H1 (cell line): Measurements from ENCODE around the gene CEP85. TPM values are rescaled to one million over a fixed set of nuclear protein-coding genes. Genes with fewer than 3 reads are reported as not detected.

ENCODE experiments used
- CTCF ChIA-PET: fragments of 300-600 bp; sonication (Branson Sonifier 250); formaldehyde crosslinking; loops from one replicate; lab custom pipeline; 2021; ENCODE audit not compliant: partially characterized antibody; lab: Charles Lee
- POLR2A ChIA-PET: fragments of 300-600 bp; sonication (Branson Sonifier 250); formaldehyde crosslinking; loops from one replicate; lab custom pipeline; 2021; ENCODE audit warnings: inconsistent platforms; ENCODE audit not compliant: partially characterized antibody; lab: Charles Lee
- DNase-seq, 2 experiments: peaks; one replicate each; pipeline versions ENCODE4 v3.0.0 to v3.0.0-alpha.2; 2010 to 2022; ENCODE audit warnings: low spot score in 2 of 2, low read depth in 1 of 2, mixed read lengths in 1 of 2
- FAIRE-seq: peaks from 2 replicates; lab custom pipeline; 2011; peaks lifted over from hg19 to GRCh38; lab: Jason Lieb, UNC
- H2AFZ ChIP-seq: 2 replicates; pipeline ENCODE4 v1.8.1; 2012; ENCODE audit warnings: low read length, inconsistent platforms
- H2AK5ac ChIP-seq: 2 replicates; pipeline ENCODE4 v1.6.1; 2013; ENCODE audit warnings: low read depth, low read length
- H2BK120ac ChIP-seq: replicated peaks from 2 replicates; pipeline ENCODE3; 2013; ENCODE audit warnings: low read depth, low read length, inconsistent platforms
- H2BK12ac ChIP-seq: 2 replicates; pipeline ENCODE4 v1.6.1; 2013; ENCODE audit warnings: low read depth, low read length
- H2BK15ac ChIP-seq: 2 replicates; pipeline ENCODE4 v1.6.1; 2013; ENCODE audit warnings: low read length
- H2BK20ac ChIP-seq: 2 replicates; pipeline ENCODE4 v1.6.1; 2013; ENCODE audit warnings: low read length
- H2BK5ac ChIP-seq: 2 replicates; pipeline ENCODE4 v1.6.1; 2013; ENCODE audit warnings: low read depth, low read length
- H3K14ac ChIP-seq: 2 replicates; pipeline ENCODE4 v1.6.1; 2013; ENCODE audit warnings: inconsistent platforms; ENCODE audit not compliant: insufficient read length
- H3K18ac ChIP-seq: 2 replicates; pipeline ENCODE4 v1.6.1; 2013; ENCODE audit warnings: low read length; ENCODE audit errors: extremely low read depth
- H3K23ac ChIP-seq: 2 replicates; pipeline ENCODE4 v1.6.1; 2013; ENCODE audit warnings: inconsistent platforms; ENCODE audit not compliant: insufficient read length
- H3K23me2 ChIP-seq: 2 replicates; pipeline ENCODE4 v1.6.1; 2013; ENCODE audit warnings: low read depth, low read length
- H3K27ac ChIP-seq: 2 replicates; pipeline ENCODE4 v1.6.1; 2011; ENCODE audit warnings: low read depth, low read length, inconsistent platforms
- H3K27me3 ChIP-seq, 4 experiments: replicated peaks in 1 of 4; 1 replicate in 1 of 4; 2 replicates in 3 of 4; pipeline versions ENCODE4 v1.6.1 to v1.8.1; 2011 to 2013; ENCODE audit warnings: low read length in 3 of 4, mild to moderate bottlenecking in 3 of 4, inconsistent platforms in 2 of 4, mixed read lengths in 2 of 4, moderate library complexity in 1 of 4; ENCODE audit not compliant: control insufficient read depth in 3 of 4, insufficient read depth in 3 of 4; ENCODE audit errors: extremely low read depth in 1 of 4
- H3K36me3 ChIP-seq, 4 experiments: 2 replicates each; pipeline versions ENCODE4 v1.6.1 to v1.8.1; 2011 to 2013; ENCODE audit warnings: mild to moderate bottlenecking in 4 of 4, low read length in 3 of 4, moderate library complexity in 2 of 4, control low read depth in 1 of 4, inconsistent platforms in 1 of 4; ENCODE audit not compliant: insufficient read depth in 4 of 4, control insufficient read depth in 2 of 4
- H3K4ac ChIP-seq: replicated peaks from 2 replicates; pipeline ENCODE3; 2013; ENCODE audit warnings: low read length, low read depth, mixed read lengths, inconsistent platforms; ENCODE audit not compliant: insufficient read length
- H3K4me1 ChIP-seq, 4 experiments: replicated peaks in 1 of 4; 1 replicate in 1 of 4; 2 replicates in 3 of 4; pipeline versions ENCODE4 v1.6.1 to v1.8.1; 2011 to 2013; ENCODE audit warnings: low read length in 3 of 4, inconsistent platforms in 2 of 4, mixed read lengths in 1 of 4; ENCODE audit not compliant: insufficient read depth in 4 of 4, control insufficient read depth in 3 of 4
- H3K4me2 ChIP-seq, 2 experiments: 2 replicates each; pipeline versions ENCODE4 v1.6.1 to v1.8.1; 2011 to 2013; ENCODE audit warnings: low read depth in 2 of 2, low read length in 2 of 2, control low read depth in 1 of 2, inconsistent platforms in 1 of 2, mild to moderate bottlenecking in 1 of 2; ENCODE audit not compliant: insufficient read depth in 1 of 2
- H3K4me3 ChIP-seq, 4 experiments: fragments of 200-600, 300-600 bp in 1 of 4; sonication (generic), shearing (Covaris generic), sonication (Bioruptor Twin) in 1 of 4; 2 replicates each; pipeline versions ENCODE4 v1.5.1 to v1.8.1; 2011 to 2016; ENCODE audit warnings: low read length in 4 of 4, low read depth in 3 of 4, control low read depth in 2 of 4, inconsistent platforms in 2 of 4, mild to moderate bottlenecking in 2 of 4, mixed read lengths in 1 of 4, moderate library complexity in 1 of 4; ENCODE audit not compliant: insufficient read depth in 2 of 4; ENCODE audit errors: extremely low read depth in 1 of 4
- H3K56ac ChIP-seq: replicated peaks from 2 replicates; pipeline ENCODE3; 2013; ENCODE audit warnings: low read depth, mild to moderate bottlenecking, mixed read lengths, low read length, inconsistent platforms; ENCODE audit not compliant: insufficient read length
- H3K79me1 ChIP-seq: 2 replicates; pipeline ENCODE4 v1.6.1; 2013; ENCODE audit warnings: low read depth, low read length, control low read depth
- H3K79me2 ChIP-seq, 2 experiments: 2 replicates each; pipeline versions ENCODE4 v1.6.1 to v1.8.1; 2012 to 2013; ENCODE audit warnings: low read length in 2 of 2, mild to moderate bottlenecking in 2 of 2, inconsistent platforms in 1 of 2; ENCODE audit not compliant: insufficient read depth in 2 of 2, control insufficient read depth in 1 of 2
- H3K9ac ChIP-seq, 4 experiments: replicated peaks in 1 of 4; 1 replicate in 1 of 4; 2 replicates in 3 of 4; pipeline versions ENCODE4 v1.6.1 to v1.8.1; 2011 to 2013; ENCODE audit warnings: low read depth in 3 of 4, low read length in 3 of 4, control low read depth in 2 of 4, mild to moderate bottlenecking in 2 of 4, moderate library complexity in 2 of 4, inconsistent platforms in 1 of 4; ENCODE audit errors: extremely low read depth in 1 of 4
- H3K9me3 ChIP-seq, 2 experiments: 2 replicates each; pipeline versions ENCODE4 v1.6.1 to v1.8.1; 2012 to 2013; ENCODE audit warnings: mild to moderate bottlenecking in 2 of 2, moderate library complexity in 2 of 2, control low read depth in 1 of 2, inconsistent platforms in 1 of 2, low read depth in 1 of 2, low read length in 1 of 2, mixed read lengths in 1 of 2; ENCODE audit not compliant: insufficient read depth in 2 of 2
- H4K20me1 ChIP-seq, 2 experiments: replicated peaks in 1 of 2; 2 replicates each; pipeline versions ENCODE3 to v1.8.1; 2011 to 2013; ENCODE audit warnings: inconsistent platforms in 2 of 2, low read length in 2 of 2, mild to moderate bottlenecking in 1 of 2; ENCODE audit not compliant: insufficient read depth in 2 of 2, control insufficient read depth in 1 of 2
- H4K5ac ChIP-seq: 2 replicates; pipeline ENCODE4 v1.6.1; 2013; ENCODE audit warnings: low read length, low read depth, mixed read lengths, inconsistent platforms; ENCODE audit not compliant: insufficient read length
- H4K8ac ChIP-seq: 2 replicates; pipeline ENCODE4 v1.8.0; 2013; ENCODE audit warnings: mild to moderate bottlenecking, moderate library complexity, low read length, inconsistent platforms; ENCODE audit not compliant: insufficient read depth; ENCODE audit errors: extremely low read depth
- H4K91ac ChIP-seq: replicated peaks from 2 replicates; pipeline ENCODE3; 2013; ENCODE audit warnings: low read length, mixed read lengths, inconsistent platforms; ENCODE audit not compliant: insufficient read length
- RBBP5 ChIP-seq: IDR thresholded peaks from 2 replicates; pipeline ENCODE4 v1.7.1; 2012; ENCODE audit warnings: low read depth, mild to moderate bottlenecking, inconsistent platforms, low read length, moderate library complexity, borderline replicate concordance
- TAF1 ChIP-seq: IDR thresholded peaks from 2 replicates; pipeline ENCODE4 v1.6.1; 2011; ENCODE audit warnings: mild to moderate bottlenecking, low read depth, low read length
- TBP ChIP-seq: IDR thresholded peaks from 2 replicates; pipeline ENCODE4 v1.6.1; 2011; ENCODE audit warnings: low read depth, low read length, improper control_type of control experiment
- TEAD4 ChIP-seq: IDR thresholded peaks from 2 replicates; pipeline ENCODE4 v1.6.1; 2012; ENCODE audit warnings: low read depth, low read length, inconsistent platforms, mixed read lengths
- YY1 ChIP-seq: IDR thresholded peaks from 2 replicates; pipeline ENCODE4 v1.6.1; 2011; ENCODE audit warnings: low read depth, mild to moderate bottlenecking, low read length
- WGBS, 2 experiments: shearing (Covaris generic) in 1 of 2; methylation state at CpG; one replicate each; pipeline versions ENCODE4 v1.1.6 to v1.1.7; 2013 to 2015; ENCODE audit warnings: low lambda C conversion rate in 2 of 2, mixed read lengths in 2 of 2, inconsistent platforms in 1 of 2, low coverage in 1 of 2, missing lambda C conversion rate in 1 of 2; ENCODE audit not compliant: insufficient replicate concordance in 2 of 2, insufficient coverage in 1 of 2, insufficient read length in 1 of 2; ENCODE audit errors: extremely low coverage in 1 of 2, missing lambda C conversion rate in 1 of 2; 5-methylcytosine and 5-hydroxymethylcytosine counted together
- polyA plus RNA-seq, 7 experiments: library from polyadenylated mRNA; depleted of rRNA in 3 of 7; stranded (reverse) in 5 of 7; unstranded in 2 of 7; fragments of >200 nt in 5 of 7; fragments of 200-250 nt in 2 of 7; gene quantifications; 1 replicate in 5 of 7; 2 replicates in 1 of 7; 4 replicates in 1 of 7; pipeline versions ENCODE4 v1.2.1 to v1.2.3, GENCODE V29; 2011 to 2013; ENCODE audit warnings: missing spikeins in 2 of 7, mixed read lengths in 2 of 7
- total RNA-seq: library from RNA; stranded (reverse); fragmentation: NEBNext Ultra II Directional; extraction: Animal tissue kit (Norgen Biotek cat#: 25700); gene quantifications from 2 replicates; pipeline ENCODE4 v1.2.1, GENCODE V29; 2021
- TF ChIP-seq, protein P1 (sequence below): IDR thresholded peaks from 2 replicates; pipeline ENCODE4 v1.6.1; 2012; ENCODE audit warnings: inconsistent platforms
- TF ChIP-seq, protein P2 (sequence below): IDR thresholded peaks from 2 replicates; pipeline ENCODE4 v1.6.1; 2012; ENCODE audit warnings: inconsistent platforms

CEP85 gene
- total and polyA plus RNA-seq, 2 of the 8 experiments (the other 6 are each of a cell fraction or from before 2014, with no cell fraction given): 40.4 to 43.7 TPM

DNA sequence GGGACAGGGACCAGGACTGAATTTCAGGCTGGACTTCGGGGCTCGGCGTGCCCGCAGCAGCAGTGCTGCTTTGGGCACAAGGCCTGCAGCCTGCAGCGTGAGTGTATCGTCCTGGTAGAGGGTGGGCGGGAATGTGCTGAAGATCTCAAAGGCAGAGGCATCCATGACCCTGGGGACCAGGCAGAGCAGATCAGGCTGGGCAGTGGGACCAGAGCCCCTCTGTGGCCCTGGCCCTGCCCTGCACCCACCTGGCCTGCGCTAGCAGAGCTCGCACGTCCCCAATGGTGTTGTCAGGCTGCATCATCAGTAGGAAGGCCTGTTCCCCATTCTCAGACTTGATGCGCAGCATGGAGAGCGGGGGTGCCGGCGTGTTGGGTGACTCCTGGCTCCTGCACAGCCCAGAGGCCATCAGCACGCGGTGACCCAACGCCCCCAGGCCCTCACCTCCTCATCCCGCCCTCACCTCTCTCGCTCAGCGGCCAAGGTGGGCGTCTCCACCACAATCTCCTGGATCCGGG is 48.5 kb downstream of the CEP85 start:
- Histone ChIP-seq H3K27ac (peak overlapping the region; percentile 53; the same call in 1 of the 2 replicates), H2BK120ac (no peak overlapping the region), H4K5ac (peak overlapping the region; percentile 19), H2BK15ac (0 out of 2 replicates have a peak overlapping the region, but pooled peaks have one; percentile 81), H3K36me3 (peaks cover 4 to 8% (median 6%) of the 10 kb centered on the region in 4 experiments), H3K14ac (no peak overlapping the region), H3K9me3 (no peaks in the 10 kb centered on the region), H4K8ac (peak overlapping the region; percentile 28), H2BK12ac (peak overlapping the region; percentile 94; the same call in 1 of the 2 replicates), H4K91ac (peak overlapping the region; percentile 92), H3K9ac (peak overlapping the region in 3 of 4 experiments; percentile 19 to 39 (median 29); a peak in 3 of 7 replicates), H3K27me3 (no peaks in the 10 kb centered on the region), H2AK5ac (peak overlapping the region; percentile 11; the same call in 1 of the 2 replicates), H3K4me1 (peaks cover 8 to 37% (median 22%) of the 10 kb centered on the region in 4 experiments), H3K4me3 (peak overlapping the region in 2 of 4 experiments; percentile 26 to 47; a peak in 5 of 8 replicates), H3K79me1 (no peaks in the 10 kb centered on the region), H3K18ac (peak overlapping the region; percentile 96), H3K79me2 (peaks cover 0 to 5% of the 10 kb centered on the region in 2 experiments; a peak in 1 of 4 replicates), H3K23me2 (peaks cover 9% of the 10 kb centered on the region; the same call in 1 of the 2 replicates), H2BK20ac (no peak overlapping the region), H3K4ac (peak overlapping the region; percentile 44), H2BK5ac (peak overlapping the region; percentile 91; the same call in 1 of the 2 replicates), H3K23ac (no peak overlapping the region), H3K56ac (no peak overlapping the region), H4K20me1 (peaks cover 4 to 19% of the 10 kb centered on the region in 2 experiments), H3K4me2 (peak overlapping the region; percentile 60 to 61), H2AFZ (no peak overlapping the region)
- WGBS, 2 experiments: 75% methylated on average over 15 of the region's 22 CpGs; no CpG with 5 or more reads in 1 of the 2 experiments
- FAIRE-seq: no peak
- ChIA-PET POLR2A (interaction anchor here (0.9 to 4.0 kb wide), 9 partner anchors 8 to 131 kb away, joined by 3 to 27 read pairs (median 4); partner anchors contain the start of genes CD52 and LIN28A), CTCF (interaction anchor here (1.6 to 39.7 kb wide), 4 partner anchors 7 to 82 kb away, joined by 3 to 1530 read pairs (median 178); partner anchors contain the start of genes CD52 and UBXN11)
- no peak for TF ChIP-seq YY1
- 0 out of 2 replicates have a peak, but pooled peaks have one; percentile 21 for TF ChIP-seq TAF1
- no peak for TF ChIP-seq RBBP5
- TF ChIP-seq, protein P1, sequence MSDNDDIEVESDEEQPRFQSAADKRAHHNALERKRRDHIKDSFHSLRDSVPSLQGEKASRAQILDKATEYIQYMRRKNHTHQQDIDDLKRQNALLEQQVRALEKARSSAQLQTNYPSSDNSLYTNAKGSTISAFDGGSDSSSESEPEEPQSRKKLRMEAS: peak; percentile 50
- 0 out of 2 replicates have a peak, but pooled peaks have one; percentile 3 for TF ChIP-seq TEAD4
- no peak for TF ChIP-seq TBP
- TF ChIP-seq, protein P2, sequence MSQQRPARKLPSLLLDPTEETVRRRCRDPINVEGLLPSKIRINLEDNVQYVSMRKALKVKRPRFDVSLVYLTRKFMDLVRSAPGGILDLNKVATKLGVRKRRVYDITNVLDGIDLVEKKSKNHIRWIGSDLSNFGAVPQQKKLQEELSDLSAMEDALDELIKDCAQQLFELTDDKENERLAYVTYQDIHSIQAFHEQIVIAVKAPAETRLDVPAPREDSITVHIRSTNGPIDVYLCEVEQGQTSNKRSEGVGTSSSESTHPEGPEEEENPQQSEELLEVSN: peak; percentile 49
- DNase-seq: peak in 1 of 2 experiments; percentile 63
